Measurements from ENCODE around the gene RASD2. TPM values are rescaled to one million over a fixed set of nuclear protein-coding genes. Genes with fewer than 3 reads are reported as not detected.

The RASD2 gene
- total and polyA plus RNA-seq, 2 experiments from 2014 or later: 1.2 to 3.6 TPM

DNA sequence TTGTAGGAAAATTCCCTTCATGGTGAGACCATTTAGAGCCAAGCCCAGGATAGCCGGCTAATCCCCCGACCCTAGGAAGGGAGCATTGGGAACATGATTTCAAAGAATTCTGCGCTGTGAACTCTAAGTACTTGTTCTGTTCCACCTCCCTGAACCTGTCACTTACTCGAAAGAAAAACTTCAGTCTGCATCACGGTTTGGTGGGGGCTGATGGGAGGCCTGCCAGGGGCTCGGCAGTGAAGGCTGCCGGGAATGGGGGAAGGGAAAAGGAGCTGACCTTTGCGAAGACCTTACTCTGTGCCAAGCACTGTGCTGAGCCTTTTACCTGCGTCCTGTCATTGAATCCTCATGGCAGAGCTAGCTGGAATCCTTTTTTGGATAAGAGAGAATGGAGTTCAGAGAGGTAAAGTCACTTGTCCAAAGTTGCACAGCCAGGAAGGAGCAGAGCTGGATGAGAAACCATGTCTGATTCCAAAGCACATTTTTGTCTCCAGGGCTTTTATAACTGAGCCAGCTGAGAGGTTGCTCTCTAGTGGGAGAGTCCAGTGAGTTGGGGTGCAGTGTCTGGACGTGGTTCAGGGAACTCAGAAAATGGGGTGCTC is 15.4 kb downstream of the RASD2 start:
- TF ChIP-seq STAT1 (IDR thresholded peaks at IDR 0.05; ENCODE audit: unreplicated experiment) (no peak), CTCF (conservative IDR thresholded peaks at IDR 0.05; ENCODE audit: low read depth in 2 of 2) (no peak), ETS1 (IDR thresholded peaks at IDR 0.05) (no peak), REST (IDR thresholded peaks at IDR 0.05; ENCODE audit: unreplicated experiment) (no peak), CREB1 (CRISPR knock-in tag; IDR thresholded peaks at IDR 0.05; ENCODE audit: low read depth) (no peak), JUNB (IDR thresholded peaks at IDR 0.05; ENCODE audit: unreplicated experiment) (no peak), ZNF462 (CRISPR knock-in tag; IDR thresholded peaks at IDR 0.05) (no peak), EZH2phosphoT487 (IDR thresholded peaks at IDR 0.05; ENCODE audit: unreplicated experiment) (no peak), ZNF114 (CRISPR knock-in tag; IDR thresholded peaks at IDR 0.05) (no peak), EZH2 (IDR thresholded peaks at IDR 0.05; ENCODE audit: low read depth, unreplicated experiment) (no peak), ZNF331 (CRISPR knock-in tag; IDR thresholded peaks at IDR 0.05; ENCODE audit: low read depth) (no peak), NANOG (IDR thresholded peaks at IDR 0.05; ENCODE audit: borderline replicate concordance) (no peak), POLR2AphosphoS5 (IDR thresholded peaks at IDR 0.05; ENCODE audit: low read depth) (no peak)
- no peak for ATAC-seq
- no peak overlapping the region for H3K27ac Mint-ChIP-seq

More for the DNA sequence above, 15.4 kb downstream of the RASD2 start:
- no peaks in the 10 kb centered on the region for H3K9me2 ChIP-seq (ENCODE audit: insufficient read depth)
- Mint-ChIP-seq H3K4me1 (peaks cover 9% of the 10 kb centered on the region), H3K9me3 (no peaks in the 10 kb centered on the region; the same call in 2 of the 3 replicates), H3K27me3 (ENCODE audit: insufficient read depth, low read depth, poor library complexity) (peaks cover 15% of the 10 kb centered on the region), H3K4me3 (no peak overlapping the region), H3K36me3 (ENCODE audit: low read depth) (no peaks in the 10 kb centered on the region)
- no peak for DNase-seq (ENCODE audit: low spot score)
- H3F3A ChIP-seq (replicated peaks; ENCODE audit: low read depth): no peaks in the 10 kb centered on the region
- no peak overlapping the region for H3K4me2 ChIP-seq
- H2AFZ ChIP-seq: no peak overlapping the region
- no peaks in the 10 kb centered on the region for H4K20me1 ChIP-seq (replicated peaks; ENCODE audit: insufficient read depth)
- H3K36me3 ChIP-seq (ENCODE audit: insufficient read depth): no peaks in the 10 kb centered on the region
- H3K27me3 ChIP-seq (ENCODE audit: insufficient read depth): no peaks in the 10 kb centered on the region
- H3K27ac ChIP-seq (ENCODE audit: low read depth): no peak overlapping the region
- H3K4me3 ChIP-seq: no peak overlapping the region
- H3K79me2 ChIP-seq (replicated peaks; ENCODE audit: insufficient read depth): no peaks in the 10 kb centered on the region
- peaks cover 8% of the 10 kb centered on the region; the same call in 1 of the 2 replicates for H3K4me1 ChIP-seq (ENCODE audit: insufficient read depth)

Data from GM23338 (cell line).